Ascending aorta (tissue), 2 donors: ENCODE results near the gene DUOX1. TPM values are rescaled to one million over a fixed set of nuclear protein-coding genes. Genes with fewer than 3 reads are reported as not detected.

Experiments
- DNase-seq, 2 donors: peaks; one replicate each; pipeline ENCODE4 v3.0.0-alpha.2; 2019; ENCODE audit warnings: low spot score in 2 of 2
- H3K27ac ChIP-seq, 2 donors: fragments of 200-600 bp; sonication (generic); one replicate each; pipeline ENCODE4 v1.5.1; 2016 to 2017; ENCODE audit warnings: mild to moderate bottlenecking in 1 of 2
- H3K27me3 ChIP-seq: fragments of 200-600 bp; sonication (generic); one replicate; pipeline ENCODE4 v1.5.1; 2017
- H3K36me3 ChIP-seq, 2 donors: fragments of 200-600 bp; sonication (generic); one replicate each; pipeline ENCODE4 v1.5.1; 2016
- H3K4me1 ChIP-seq, 2 donors: fragments of 200-600 bp; sonication (generic); one replicate each; pipeline ENCODE4 v1.5.1; 2016 to 2017; ENCODE audit warnings: mild to moderate bottlenecking in 1 of 2
- H3K4me3 ChIP-seq, 2 donors: fragments of 200-600 bp; sonication (generic); one replicate each; pipeline ENCODE4 v1.5.1; 2016 to 2017; ENCODE audit warnings: mild to moderate bottlenecking in 1 of 2
- H3K9me3 ChIP-seq, 2 donors: fragments of 200-600 bp; sonication (generic); one replicate each; pipeline ENCODE4 v1.5.1; 2016
- CTCF ChIP-seq, 3 experiments: fragments of 200-600 bp in 2 of 3; fragments of 450-650 bp in 1 of 3; sonication (generic) in 2 of 3; IDR thresholded peaks; one replicate each; pipeline ENCODE4 v1.5.1; 2016 to 2019; ENCODE audit warnings: antibody characterized with exemption in 3 of 3, mild to moderate bottlenecking in 1 of 3, moderate library complexity in 1 of 3
- intact Hi-C: fragments of 100-400 bp; cut with DNase I; formaldehyde crosslinking; loops from one replicate; pipeline ENCODE4 v1.15.1; 2023
- total RNA-seq: library from RNA; depleted of rRNA; stranded (reverse); fragments of >200 nt; gene quantifications from one replicate; pipeline ENCODE4 v1.1.0, GENCODE V29; 2016

DUOX1 gene
- total RNA-seq, 1 donor from 2014 or later, result 2.7 TPM

- Histone ChIP-seq H3K4me3 (no peak overlapping the region), H3K36me3 (no peaks in the 10 kb centered on the region), H3K9me3 (no peaks in the 10 kb centered on the region), H3K4me1 (no peaks in the 10 kb centered on the region), H3K27ac (no peak overlapping the region), H3K27me3 (no peaks in the 10 kb centered on the region)
- no peak for DNase-seq
- intact Hi-C loops, result no loop called here
- no peak for TF ChIP-seq CTCF (IDR thresholded peaks at IDR 0.05)
These were observed 27.1 kb downstream of the DUOX1 start for GRCh38 chr15:45156744-45157455.

GRCh38 chr15:45157974-45158373 lies 28.2 kb downstream of the DUOX1 start:
- no peak for TF ChIP-seq CTCF (IDR thresholded peaks at IDR 0.05)
- H3K36me3 ChIP-seq, result no peaks in the 10 kb centered on the region
- H3K9me3 ChIP-seq, result no peaks in the 10 kb centered on the region
- H3K4me1 ChIP-seq, result peaks cover 0 to 5% of the 10 kb centered on the region in 2 donors
- no peak overlapping the region for H3K4me3 ChIP-seq
- no peak for DNase-seq
- no peak overlapping the region for H3K27ac ChIP-seq
- H3K27me3 ChIP-seq, result no peaks in the 10 kb centered on the region
- intact Hi-C loops, result no loop called here

GRCh38 chr15:45161666-45162065 lies 31.9 kb downstream of the DUOX1 start:
- H3K4me1 ChIP-seq, result peaks cover 0 to 14% of the 10 kb centered on the region in 2 donors

GRCh38 chr15:45162771-45163507 lies 33.1 kb downstream of the DUOX1 start:
- intact Hi-C loops, result loop anchor here (1.0 kb wide), 1 partner anchor 236 kb away; no protein-coding TSS in a partner anchor
- Histone ChIP-seq H3K9me3 (no peaks in the 10 kb centered on the region), H3K4me3 (no peak overlapping the region), H3K4me1 (peaks cover 0 to 14% of the 10 kb centered on the region in 2 donors), H3K36me3 (no peaks in the 10 kb centered on the region), H3K27me3 (no peaks in the 10 kb centered on the region), H3K27ac (no peak overlapping the region)
- peak; percentile 46 to 91 for DNase-seq
- TF ChIP-seq CTCF (IDR thresholded peaks at IDR 0.05), result peak; percentile 83 to 95 (median 88)

More at GRCh38 chr15:45161666-45162065, 31.9 kb downstream of the DUOX1 start:
- intact Hi-C loops, result no loop called here
- H3K4me3 ChIP-seq, result no peak overlapping the region
- H3K9me3 ChIP-seq, result no peaks in the 10 kb centered on the region
- DNase-seq, result no peak
- TF ChIP-seq CTCF (IDR thresholded peaks at IDR 0.05), result no peak
- H3K27me3 ChIP-seq, result no peaks in the 10 kb centered on the region
- no peak overlapping the region for H3K27ac ChIP-seq
- no peaks in the 10 kb centered on the region for H3K36me3 ChIP-seq

- H3K4me3 ChIP-seq, result no peak overlapping the region
- H3K4me1 ChIP-seq, result peaks cover 0 to 14% of the 10 kb centered on the region in 2 donors
- no peak for DNase-seq
- no peak overlapping the region for H3K27ac ChIP-seq
- TF ChIP-seq CTCF (IDR thresholded peaks at IDR 0.05), result no peak
- no peaks in the 10 kb centered on the region for H3K9me3 ChIP-seq
- H3K27me3 ChIP-seq, result no peaks in the 10 kb centered on the region
- H3K36me3 ChIP-seq, result no peaks in the 10 kb centered on the region
- intact Hi-C loops, result loop anchor here (1.0 kb wide), 1 partner anchor 236 kb away; no protein-coding TSS in a partner anchor
These were observed 33.7 kb downstream of the DUOX1 start for GRCh38 chr15:45163508-45163856.
